ENCODE data around the gene HDAC3.

The HDAC3 gene

DNA sequence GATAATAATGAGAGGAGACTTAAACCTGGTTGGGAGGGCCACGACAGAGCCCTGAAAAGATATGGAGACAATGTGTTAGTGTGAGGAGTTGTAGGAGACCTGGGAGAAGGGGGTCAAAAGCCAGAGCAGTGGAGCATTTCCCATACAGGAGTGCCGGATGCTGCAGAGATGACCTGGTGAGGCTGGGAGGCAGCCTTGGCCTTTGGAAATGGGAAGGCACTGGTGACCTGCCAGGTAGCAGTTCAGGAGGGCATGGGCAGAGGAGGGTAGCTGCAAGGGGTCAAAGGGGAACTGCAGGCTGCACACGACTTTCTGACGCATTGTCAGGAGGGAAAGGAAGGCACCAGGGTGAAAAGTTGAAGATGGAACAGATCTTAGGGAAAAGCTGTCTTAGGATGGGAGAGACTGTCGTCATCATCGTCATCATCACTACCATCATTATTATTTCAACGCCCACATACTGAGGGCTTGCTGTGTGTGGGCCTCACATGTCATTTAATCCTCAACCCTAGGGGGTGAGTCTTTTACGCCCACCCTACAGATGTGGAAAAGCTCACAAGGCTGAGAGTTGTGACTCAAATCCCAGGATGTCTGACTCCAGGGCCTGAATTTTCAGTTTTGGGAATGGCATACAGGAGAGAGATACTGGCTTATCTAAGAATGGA is 32.1 kb upstream of the HDAC3 start:
- TF ChIP-seq CTCF (IDR thresholded peaks at IDR 0.05; ENCODE audit: low read depth, low read length) = no peak
- DNase-seq (ENCODE audit: extremely low read depth, low read depth) = no peak

DNA sequence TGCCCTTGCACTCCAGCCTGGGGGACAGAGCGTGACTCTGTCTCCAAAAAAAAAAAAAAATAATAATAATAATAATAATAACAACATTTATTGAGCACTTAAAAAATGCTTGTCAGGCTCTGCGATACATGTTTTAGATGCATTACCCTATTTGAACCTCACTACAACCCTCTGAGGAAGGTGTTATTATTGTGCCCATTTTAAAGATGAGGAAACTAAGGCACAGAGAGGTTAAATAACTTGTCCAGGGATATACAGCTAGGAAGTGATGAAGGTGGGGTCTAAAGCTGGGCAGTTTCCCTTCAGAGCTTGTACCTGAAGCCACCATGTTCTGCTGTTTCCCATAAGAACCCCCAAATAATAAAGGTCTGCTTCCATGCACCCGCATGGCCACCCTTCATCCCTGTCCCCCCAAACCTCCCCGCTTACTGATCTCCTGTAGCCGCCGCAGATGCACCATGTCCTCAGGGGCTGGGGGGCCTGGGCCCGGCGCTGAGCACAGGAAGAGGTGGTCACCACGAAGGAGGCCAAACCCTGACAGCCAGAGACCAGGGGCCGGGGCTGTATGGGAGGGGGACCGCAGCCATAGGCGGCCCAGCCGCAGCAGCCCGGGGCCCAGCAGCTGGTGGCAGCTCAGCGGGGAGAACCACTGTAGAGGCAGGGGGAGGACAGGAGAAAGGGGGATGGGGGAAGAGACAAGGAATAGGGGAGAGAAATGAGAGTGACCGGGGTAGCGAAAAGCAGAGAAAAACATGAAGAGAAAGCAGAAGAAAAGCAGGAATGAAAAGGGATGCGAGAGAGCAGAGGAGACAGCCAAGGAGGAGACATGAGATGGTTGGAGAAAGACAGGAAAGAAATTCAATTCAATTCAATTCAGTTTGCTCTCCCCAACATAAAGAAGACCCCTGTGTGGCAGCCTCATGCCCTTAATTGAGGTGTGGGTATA is 29.6 kb upstream of the HDAC3 start:
- no peak for TF ChIP-seq CTCF (IDR thresholded peaks at IDR 0.05; ENCODE audit: low read depth, low read length)
- no peak for DNase-seq (ENCODE audit: extremely low read depth, low read depth)

DNA sequence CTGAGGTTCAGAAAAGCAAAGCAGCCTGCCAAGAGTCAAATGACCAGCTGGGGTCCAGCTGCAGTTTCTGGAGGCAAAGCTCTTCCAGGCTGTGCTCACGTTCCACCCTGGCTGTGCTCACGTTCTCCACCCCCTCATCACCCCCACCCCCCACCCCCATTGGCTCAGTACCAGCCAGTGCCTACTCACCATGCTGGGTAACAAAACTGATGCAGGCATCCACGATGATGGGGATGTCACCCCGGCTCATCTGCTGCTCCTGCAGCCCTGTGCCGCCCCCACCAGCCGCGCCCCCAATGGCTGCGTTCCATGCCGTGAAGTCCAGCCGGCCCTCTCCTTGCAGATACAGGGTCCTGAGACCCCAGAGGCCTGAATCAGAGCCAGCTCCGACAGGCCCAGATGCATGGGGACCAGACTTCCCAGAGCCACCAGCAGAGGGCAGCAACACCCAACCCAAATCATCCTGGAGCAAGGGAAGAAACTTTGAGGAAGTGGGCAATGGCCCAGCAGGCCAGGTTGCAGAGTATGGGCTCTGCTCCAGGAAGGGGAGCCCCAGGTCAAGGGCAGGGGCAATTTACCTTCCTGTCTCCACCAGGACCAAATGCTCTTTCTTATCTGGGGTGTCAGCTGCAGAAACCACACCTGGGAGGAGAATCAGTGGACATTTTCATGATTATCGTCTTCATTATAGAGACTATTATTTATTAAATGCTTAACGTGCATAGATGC is 28.2 kb upstream of the HDAC3 start:
- DNase-seq (ENCODE audit: extremely low read depth, low read depth) = no peak
- peak; percentile 96 for TF ChIP-seq CTCF (IDR thresholded peaks at IDR 0.05; ENCODE audit: low read depth, low read length)

DNA sequence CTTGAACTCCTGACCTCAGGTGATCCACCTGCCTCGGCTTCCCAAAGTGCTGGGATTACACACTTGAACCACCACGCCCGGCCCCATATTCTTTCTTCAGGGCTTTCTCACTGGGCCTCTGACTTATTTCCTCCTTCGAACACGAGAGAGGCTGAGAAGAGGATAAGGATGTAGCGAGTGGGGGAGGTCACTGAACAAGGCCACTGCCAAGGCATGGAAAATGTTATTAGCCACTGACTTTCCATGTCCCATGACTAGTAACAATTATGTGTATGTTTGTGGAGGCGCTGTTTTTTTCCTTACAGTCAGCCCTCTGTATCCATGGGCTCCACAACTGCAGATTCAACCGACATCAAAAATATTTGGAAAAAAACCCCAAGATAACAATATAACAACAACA is 26.9 kb upstream of the HDAC3 start:
- no peak for TF ChIP-seq CTCF (IDR thresholded peaks at IDR 0.05; ENCODE audit: low read depth, low read length)

DNA sequence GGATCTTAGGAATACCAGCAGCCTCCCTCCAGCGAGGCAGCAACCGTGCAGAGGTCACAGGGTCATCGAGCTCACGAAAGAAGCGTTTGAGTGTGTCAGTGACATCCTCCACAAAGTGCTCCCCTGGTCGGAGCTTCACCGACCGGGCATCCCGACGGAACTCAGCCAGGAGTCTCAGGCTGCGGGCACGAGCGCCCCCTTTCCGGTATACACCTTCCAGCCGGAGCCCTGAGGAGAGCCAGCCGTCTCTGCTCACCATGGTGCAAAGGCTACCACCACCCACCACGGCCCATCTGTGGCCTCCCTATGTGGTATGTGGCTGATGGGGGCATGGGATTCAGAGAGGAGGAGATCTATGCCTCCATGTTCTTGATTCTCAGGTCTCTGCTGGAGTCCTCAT is 25.4 kb upstream of the HDAC3 start:
- DNase-seq (ENCODE audit: extremely low read depth, low read depth) = no peak
- no peak for TF ChIP-seq CTCF (IDR thresholded peaks at IDR 0.05; ENCODE audit: low read depth, low read length)

More for the DNA sequence above, 26.9 kb upstream of the HDAC3 start:
- DNase-seq (ENCODE audit: extremely low read depth, low read depth) = no peak

DNA sequence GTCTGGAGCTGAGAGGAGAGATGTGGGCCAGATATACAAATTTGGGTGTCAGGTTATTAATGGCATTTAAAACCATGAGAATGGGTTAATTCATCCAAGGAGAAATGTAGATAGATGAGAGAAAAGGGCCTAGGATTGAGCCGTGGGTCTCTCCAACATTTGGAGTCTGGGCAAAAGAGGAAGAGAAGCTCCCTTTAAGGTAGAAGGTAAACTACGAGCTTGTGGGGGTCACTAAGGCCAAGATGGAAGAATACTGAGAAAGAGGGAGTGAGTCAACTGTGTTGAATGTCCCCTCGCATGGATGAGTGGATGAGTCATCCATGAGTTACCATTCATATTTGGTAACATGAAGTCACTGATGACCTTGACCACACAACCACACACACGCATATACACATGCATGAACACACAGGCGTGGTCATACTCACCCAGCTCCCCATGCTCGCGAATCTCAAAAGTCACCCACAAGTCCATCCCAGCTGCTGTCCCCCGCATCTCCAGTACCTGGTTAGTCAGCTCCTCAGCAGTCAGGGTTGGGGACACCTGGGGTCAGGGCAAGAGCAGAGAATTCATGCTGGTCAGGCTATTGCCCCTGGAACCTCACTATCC is 21.4 kb upstream of the HDAC3 start:
- no peak for TF ChIP-seq CTCF (IDR thresholded peaks at IDR 0.05; ENCODE audit: low read depth, low read length)
- DNase-seq (ENCODE audit: extremely low read depth, low read depth) = peak; percentile 56
